ENCODE data around the gene CASZ1.

GRCh38 chr1:10629091-10629815 lies 167.2 kb downstream of the CASZ1 start:
- TF ChIP-seq EZH2 (IDR thresholded peaks at IDR 0.05; ENCODE audit: borderline replicate concordance, low read depth, low read length, severe bottlenecking) (no peak), CTCF (IDR thresholded peaks at IDR 0.05; ENCODE audit: extremely low read depth in 1 of 2, insufficient read depth in 1 of 2, low read depth in 1 of 2, low read length in 2 of 2) (no peak)
